Sigmoid colon (tissue), 7 donors: Measurements from ENCODE around the gene ZNF562. TPM values are rescaled to one million over a fixed set of nuclear protein-coding genes. Genes with fewer than 3 reads are reported as not detected.

ENCODE experiments used
- DNase-seq: peaks from one replicate; pipeline ENCODE4 v3.0.0-alpha.2; 2019
- H3K27ac ChIP-seq, 4 donors: fragments of 200-600 bp; sonication (generic); one replicate each; pipeline ENCODE4 v1.5.1; 2016 to 2019; ENCODE audit warnings: mild to moderate bottlenecking in 1 of 4
- H3K27me3 ChIP-seq, 3 donors: fragments of 200-600 bp; sonication (generic); one replicate each; pipeline ENCODE4 v1.5.1; 2019; ENCODE audit warnings: mild to moderate bottlenecking in 1 of 3
- H3K36me3 ChIP-seq, 4 donors: fragments of 200-600 bp; sonication (generic); one replicate each; pipeline ENCODE4 v1.5.1; 2016 to 2019
- H3K4me1 ChIP-seq, 4 donors: fragments of 200-600 bp; sonication (generic); one replicate each; pipeline ENCODE4 v1.5.1; 2017 to 2019
- H3K4me3 ChIP-seq, 4 donors: fragments of 200-600 bp; sonication (generic); one replicate each; pipeline ENCODE4 v1.5.1; 2017 to 2019; ENCODE audit warnings: mild to moderate bottlenecking in 2 of 4, moderate library complexity in 1 of 4
- H3K9me3 ChIP-seq, 4 donors: fragments of 200-600 bp in 3 of 4; sonication (generic) in 3 of 4; one replicate each; pipeline versions ENCODE4 v1.5.1 to v1.6.1; 2013 to 2019
- CTCF ChIP-seq, 4 experiments: fragments of 450-650 bp in 3 of 4; fragments of 200-600 bp in 1 of 4; IDR thresholded peaks; one replicate each; pipeline ENCODE4 v1.5.1; 2016 to 2019; ENCODE audit warnings: antibody characterized with exemption in 4 of 4, mild to moderate bottlenecking in 3 of 4, moderate library complexity in 2 of 4
- EP300 ChIP-seq, 4 donors: sonication (generic); formaldehyde crosslinking; IDR thresholded peaks; one replicate each; pipeline ENCODE4 v1.6.1; 2017; ENCODE audit warnings: antibody characterized with exemption in 4 of 4
- POLR2A ChIP-seq, 2 donors: fragments of 450-650 bp; IDR thresholded peaks; one replicate each; pipeline ENCODE4 v1.6.1; 2016; ENCODE audit warnings: antibody characterized with exemption in 2 of 2, mild to moderate bottlenecking in 2 of 2, moderate library complexity in 2 of 2
- POLR2AphosphoS5 ChIP-seq, 4 donors: sonication (generic); formaldehyde crosslinking; IDR thresholded peaks; one replicate each; pipeline ENCODE4 v1.6.1; 2017; ENCODE audit warnings: antibody characterized with exemption in 4 of 4
- WGBS, 2 donors: extraction: QIAGEN DNeasy Blood & Tissue Kit; methylation state at CpG; one replicate each; pipeline ENCODE4 v1.1.7; 2013; 5-methylcytosine and 5-hydroxymethylcytosine counted together
- intact Hi-C: fragments of 100-400 bp; cut with DNase I; formaldehyde crosslinking; loops from one replicate; pipeline ENCODE4 v1.15.1; 2023
- polyA plus RNA-seq, 3 donors: library from polyadenylated mRNA; stranded (reverse); fragments of 200-250 nt; gene quantifications; one replicate each; pipeline ENCODE4 v1.2.3, GENCODE V29; 2013
- total RNA-seq, 4 donors: library from RNA; depleted of rRNA; stranded (reverse); fragments of >200 nt; gene quantifications; one replicate each; pipeline ENCODE4 v1.1.0, GENCODE V29; 2016
- donor health status: healthy with polysubstance abuse.
- donor health status: Bipolar disorder and iron deficiency.
- donor health status: healthy.

The ZNF562 gene
- total and polyA plus RNA-seq, 7 donors: 13.2 to 45.4 (median 21.3) TPM

- WGBS, 2 donors: 96 to 97% methylated on average over 5 of the region's 5 CpGs
- intact Hi-C loops: no loop called here
- H3K4me3 ChIP-seq: no peak overlapping the region
- no peak overlapping the region for H3K27ac ChIP-seq
- H3K4me1 ChIP-seq: no peaks in the 10 kb centered on the region
- DNase-seq: no peak
- H3K9me3 ChIP-seq: no peaks in the 10 kb centered on the region
- TF ChIP-seq EP300 (IDR thresholded peaks at IDR 0.05): no peak
- TF ChIP-seq POLR2A (IDR thresholded peaks at IDR 0.05): no peak
- TF ChIP-seq CTCF (IDR thresholded peaks at IDR 0.05): no peak
- TF ChIP-seq POLR2AphosphoS5 (IDR thresholded peaks at IDR 0.05): no peak
- peaks cover 0 to 44% (median 23%) of the 10 kb centered on the region in 4 donors for H3K36me3 ChIP-seq
- no peaks in the 10 kb centered on the region for H3K27me3 ChIP-seq
Observed at GRCh38 chr19:9636018-9636417, 38.9 kb downstream of the ZNF562 start.

GRCh38 chr19:9627856-9628255 is 47.0 kb downstream of the ZNF562 start:
- Histone ChIP-seq H3K4me3 (no peak overlapping the region), H3K9me3 (no peaks in the 10 kb centered on the region), H3K4me1 (peaks cover 0 to 24% (median 9%) of the 10 kb centered on the region in 4 donors), H3K27me3 (no peaks in the 10 kb centered on the region), H3K36me3 (peaks cover 0 to 10% (median 7%) of the 10 kb centered on the region in 4 donors), H3K27ac (no peak overlapping the region)
- 76 to 80% methylated on average over 2 of the region's 2 CpGs for WGBS, 2 donors
- no peak for DNase-seq
- intact Hi-C loops: loop anchor here (1.0 kb wide), 1 partner anchor 162 kb away; no protein-coding TSS in a partner anchor
- no peak for TF ChIP-seq CTCF (IDR thresholded peaks at IDR 0.05)
- no peak for TF ChIP-seq POLR2AphosphoS5 (IDR thresholded peaks at IDR 0.05)
- TF ChIP-seq POLR2A (IDR thresholded peaks at IDR 0.05): no peak
- no peak for TF ChIP-seq EP300 (IDR thresholded peaks at IDR 0.05)

- Histone ChIP-seq H3K27me3 (no peaks in the 10 kb centered on the region), H3K4me1 (peaks cover 0 to 52% (median 35%) of the 10 kb centered on the region in 4 donors), H3K4me3 (peak overlapping the region in 1 of 4 donors; percentile 88), H3K9me3 (no peaks in the 10 kb centered on the region), H3K36me3 (peaks cover 15 to 20% (median 19%) of the 10 kb centered on the region in 4 donors), H3K27ac (peak overlapping the region; percentile 87 to 91 (median 90))
- TF ChIP-seq EP300 (IDR thresholded peaks at IDR 0.05) (no peak), POLR2A (IDR thresholded peaks at IDR 0.05) (no peak), CTCF (IDR thresholded peaks at IDR 0.05) (no peak), POLR2AphosphoS5 (IDR thresholded peaks at IDR 0.05) (no peak)
- WGBS, 2 donors: 80 to 83% methylated on average over 2 of the region's 2 CpGs
- no peak for DNase-seq
- intact Hi-C loops: loop anchor here (5.0 kb wide), 1 partner anchor 145 kb away; the partner anchor contains the start of gene ZNF846
Observed at GRCh38 chr19:9622531-9622930, 52.4 kb downstream of the ZNF562 start.

- DNase-seq: peak; percentile 90
- intact Hi-C loops: loop anchor here (2.0 to 5.0 kb wide), 4 partner anchors 37 to 169 kb away; partner anchors contain the start of genes ZNF121, ZNF562 and ZNF846
- H3K27ac ChIP-seq: peak within 1 kb of the TSS; percentile 87 to 91 (median 90)
- no peaks in the 10 kb centered on the region for H3K27me3 ChIP-seq
- peaks cover 27 to 31% (median 29%) of the 10 kb centered on the region in 4 donors for H3K36me3 ChIP-seq
- no peaks in the 10 kb centered on the region for H3K9me3 ChIP-seq
- WGBS, 2 donors: 1% methylated on average over 33 of the region's 33 CpGs
- no peak for TF ChIP-seq EP300 (IDR thresholded peaks at IDR 0.05)
- TF ChIP-seq CTCF (IDR thresholded peaks at IDR 0.05): no peak
- TF ChIP-seq POLR2A (IDR thresholded peaks at IDR 0.05): no peak
- TF ChIP-seq POLR2AphosphoS5 (IDR thresholded peaks at IDR 0.05): peak; percentile 13 to 73 (median 46)
- peak within 1 kb of the TSS; percentile 73 to 88 (median 76) for H3K4me3 ChIP-seq
- peaks cover 0 to 49% (median 35%) of the 10 kb centered on the region in 4 donors for H3K4me1 ChIP-seq
Observed at GRCh38 chr19:9621156-9622037, 53.5 kb downstream of the ZNF562 start, which contains the start of gene ZNF561. Gene ZNF561 (minus strand): TSS chr19:9621232. CDS start chr19:9619456, 1,776 bp downstream.
